NCI-H2227 treated with DMSO at 0.1 percent for 48 hours (cell line): ENCODE results near the gene SAMD7.

Source experiments
- DNase-seq: peaks from one replicate; lab custom pipeline; 2025; lab: John Stamatoyannopoulos, UW

SAMD7 gene

DNA sequence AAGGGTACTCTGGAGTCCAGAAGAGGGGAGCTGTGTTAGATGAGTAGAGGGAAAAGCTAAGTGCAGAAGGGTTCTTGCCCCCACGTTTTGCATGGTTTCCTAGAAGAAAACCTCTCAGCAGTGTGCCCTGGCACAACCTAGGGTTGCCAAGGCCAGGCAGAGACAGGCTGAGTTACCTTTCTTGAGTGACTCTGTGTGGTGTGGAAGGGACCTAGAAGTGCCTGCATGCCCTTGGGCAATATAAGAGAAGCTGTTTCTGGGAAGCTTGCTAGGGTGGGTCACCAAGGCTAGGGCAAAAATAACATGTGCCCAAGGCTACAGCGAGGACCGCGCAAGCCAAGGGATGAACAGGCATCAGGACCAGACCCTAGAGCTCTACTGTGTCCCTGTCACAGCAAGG, 3.4 kb upstream of the SAMD7 start:
- DNase-seq = no peak

DNA sequence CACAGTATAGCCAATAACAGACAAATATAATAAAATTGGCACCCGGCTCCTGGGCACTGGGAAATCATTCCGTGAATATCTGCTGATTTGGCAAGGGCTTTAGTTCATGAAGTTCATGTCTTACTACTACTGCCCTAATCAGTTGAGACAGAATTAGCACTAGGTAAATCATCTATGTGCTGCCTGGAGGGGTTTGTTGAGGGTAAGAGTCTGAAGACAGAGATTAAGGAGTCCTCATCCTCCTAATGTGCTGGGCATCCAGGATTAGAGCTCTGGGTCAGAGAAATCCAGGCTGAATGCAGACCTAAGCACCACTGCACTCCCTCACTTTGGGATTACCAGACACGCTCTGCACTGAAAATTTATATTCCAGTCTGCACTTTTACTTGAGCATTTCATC, 2.0 kb downstream of the SAMD7 start:
- DNase-seq = no peak

DNA sequence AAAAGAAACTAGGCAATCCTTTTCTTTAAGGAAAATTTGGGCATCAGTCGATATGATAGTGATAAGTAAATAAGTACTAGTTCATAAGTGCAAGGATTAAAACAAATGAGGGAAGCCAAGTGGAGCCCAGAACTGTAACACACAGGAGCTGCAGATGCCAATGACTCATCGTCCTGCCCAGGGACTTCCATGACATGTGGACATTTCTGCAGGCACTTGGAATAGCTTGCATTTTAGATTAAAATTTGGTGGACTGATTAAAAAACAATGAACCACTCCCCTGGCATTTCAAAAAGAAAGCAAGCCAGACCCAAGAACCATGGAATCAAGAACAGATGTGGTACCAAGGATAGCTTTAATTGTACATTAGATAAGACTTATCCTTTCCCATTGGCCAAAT, 2.9 kb downstream of the SAMD7 start:
- DNase-seq = no peak

DNA sequence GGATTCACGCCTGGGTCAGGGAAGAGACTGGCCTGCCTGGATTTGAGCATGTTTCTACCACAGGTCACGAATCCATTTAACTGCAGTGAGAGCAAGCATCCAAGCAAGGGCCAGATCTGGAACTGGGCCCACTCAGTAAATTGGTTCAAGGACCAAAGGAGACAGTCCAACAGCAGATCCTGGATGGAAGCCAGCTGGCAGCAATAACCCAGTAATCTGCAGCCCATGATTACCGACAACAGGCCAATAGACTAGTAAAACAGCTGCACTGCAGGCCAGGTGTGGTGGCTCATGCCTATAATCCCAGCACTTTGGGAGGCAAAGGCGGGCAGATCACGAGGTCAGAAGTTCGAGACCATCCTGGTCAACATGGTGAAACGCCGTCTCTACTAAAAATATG, 11.8 kb downstream of the SAMD7 start:
- peak; percentile 39 for DNase-seq

DNA sequence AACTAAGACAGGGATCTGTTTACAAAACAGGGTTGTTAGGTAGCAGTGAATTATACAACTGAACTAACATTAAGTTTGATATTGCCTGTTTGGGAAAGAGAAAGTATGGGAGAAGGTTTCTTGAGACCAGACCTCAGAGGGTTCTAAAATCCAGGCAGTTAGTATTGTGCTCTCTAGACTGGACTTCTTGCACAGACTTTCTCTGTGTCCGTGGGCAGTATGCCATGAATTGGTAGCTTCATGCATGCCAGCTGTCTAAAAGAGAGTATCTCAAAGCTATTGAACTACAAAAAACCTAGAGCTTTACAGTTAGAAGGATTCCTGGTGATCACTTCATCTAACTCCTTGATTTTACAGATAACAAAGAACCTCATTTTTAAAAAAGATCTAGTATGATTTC, 12.5 kb downstream of the SAMD7 start:
- DNase-seq = no peak

DNA sequence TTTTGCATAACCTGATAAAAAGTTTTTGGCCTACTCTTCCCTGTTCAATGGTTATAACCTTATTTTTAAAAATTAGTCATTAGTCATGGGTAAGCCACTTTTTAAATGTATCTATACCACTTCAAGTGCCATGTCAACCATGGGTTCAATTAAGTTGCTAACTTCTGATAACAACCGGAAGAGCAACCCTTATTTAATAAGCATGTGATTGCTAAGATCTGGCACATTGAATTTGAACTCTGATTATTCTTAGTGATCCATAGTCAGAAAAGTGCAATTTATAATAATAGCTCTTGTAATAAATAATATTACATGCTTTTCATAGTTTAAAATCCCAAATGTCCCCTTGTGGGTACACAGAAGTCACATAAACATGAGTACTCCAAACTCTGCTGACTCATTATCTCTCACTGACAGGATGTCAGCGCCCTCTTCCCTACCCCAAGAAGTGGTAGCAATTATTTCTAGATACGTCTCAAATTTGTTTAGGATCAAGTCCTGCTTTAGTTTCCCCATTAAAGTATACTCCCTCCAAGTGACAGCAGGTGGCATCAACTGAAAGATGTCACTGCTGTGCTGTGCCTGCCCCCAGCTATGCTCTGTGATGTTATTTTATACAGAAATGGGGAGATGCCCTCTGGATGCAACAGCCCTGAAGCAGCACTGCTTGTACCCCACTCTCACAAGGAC, 18.6 kb downstream of the SAMD7 start:
- DNase-seq = no peak

DNA sequence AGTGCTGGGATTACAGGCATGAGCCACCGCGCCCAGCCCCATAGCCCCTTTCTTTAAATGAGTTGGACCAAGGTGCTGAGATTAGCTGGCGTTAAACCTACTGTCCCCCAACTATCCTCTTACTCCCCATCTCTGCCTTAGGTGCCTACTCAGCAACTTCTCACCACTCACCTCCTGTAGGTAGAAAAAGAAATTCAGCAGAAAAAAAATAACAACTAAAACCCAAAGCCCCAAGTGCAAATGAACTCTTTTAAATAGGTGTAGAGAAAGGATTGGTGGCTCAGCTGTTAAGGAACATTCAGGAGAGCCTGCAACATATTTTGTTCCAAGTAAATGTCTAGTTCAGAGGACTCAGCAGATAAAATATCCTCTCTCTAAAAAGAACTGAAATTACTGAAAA, 19.5 kb downstream of the SAMD7 start:
- no peak for DNase-seq

DNA sequence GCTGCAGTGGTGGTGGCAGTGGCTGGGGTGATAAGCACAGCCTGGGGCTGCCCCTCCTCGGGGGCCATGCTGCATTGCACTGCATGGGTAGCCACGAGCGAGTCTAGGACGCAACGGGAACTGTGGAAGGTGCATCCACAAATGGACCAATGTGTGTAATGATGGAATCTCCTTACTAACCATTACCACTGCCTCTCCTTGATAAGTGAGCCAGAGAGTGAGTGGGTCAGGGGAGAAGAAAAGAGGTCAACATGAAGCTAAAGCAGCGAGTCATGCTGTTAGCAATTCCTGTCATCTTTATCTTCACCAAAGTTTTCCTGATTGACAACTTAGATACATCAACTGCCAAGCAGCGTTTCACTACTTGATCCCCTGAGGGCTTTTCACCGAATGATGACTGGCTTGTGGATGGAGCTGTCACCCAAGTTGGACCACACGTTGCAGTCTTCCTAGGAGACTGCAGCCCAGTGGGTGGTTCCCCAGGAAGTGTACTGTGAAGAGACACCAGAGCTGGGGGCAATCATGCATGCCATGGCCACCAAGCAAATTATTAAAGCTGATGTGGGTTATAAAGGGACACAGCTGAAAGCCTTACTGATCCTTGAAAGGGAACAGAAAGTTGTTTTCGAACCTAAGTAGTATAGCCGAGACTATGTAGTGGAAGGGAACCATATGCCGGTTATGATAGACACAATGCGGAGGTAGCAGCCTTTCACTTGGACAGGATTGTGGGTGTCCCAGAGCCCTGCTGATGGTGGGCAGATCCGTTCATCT, 20.6 kb downstream of the SAMD7 start:
- no peak for DNase-seq

DNA sequence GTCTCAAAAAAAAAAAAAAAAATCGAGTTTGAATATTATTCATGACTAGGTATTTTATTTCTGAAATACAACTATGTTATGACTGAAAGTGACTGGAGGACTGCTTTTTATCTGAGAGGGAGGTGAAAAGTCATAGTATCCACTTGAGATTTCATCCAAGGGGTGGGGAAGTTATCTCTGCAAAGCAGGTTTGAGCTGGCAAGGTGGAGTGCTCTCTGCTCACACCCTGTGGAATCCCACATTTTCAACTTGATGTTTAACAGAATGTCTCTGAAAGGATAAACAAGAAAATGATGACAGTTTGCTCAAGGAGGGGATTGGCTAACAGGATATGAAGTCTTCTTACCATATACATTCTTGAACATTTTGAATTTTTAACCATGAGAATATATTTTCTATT, 27.9 kb downstream of the SAMD7 start:
- DNase-seq = no peak

DNA sequence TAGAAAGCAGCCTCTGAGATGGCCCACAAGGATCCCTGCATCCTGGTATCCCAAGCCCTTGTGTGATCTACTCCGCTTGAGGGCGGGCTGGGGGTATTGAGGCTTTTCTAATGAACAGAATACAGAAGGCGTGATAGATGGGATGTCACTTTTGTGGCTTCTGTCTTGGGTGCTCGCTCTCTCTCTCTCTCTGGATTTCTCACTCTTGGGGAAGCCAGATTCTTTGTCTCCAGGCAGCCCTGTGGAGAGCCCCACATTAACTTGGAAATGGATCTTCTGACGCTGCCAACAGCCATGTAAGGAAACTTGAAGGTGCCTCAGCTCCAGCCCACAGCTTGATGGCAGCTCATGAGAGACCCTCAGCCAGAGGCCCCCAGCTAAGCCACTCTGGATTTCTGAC, 28.4 kb downstream of the SAMD7 start:
- DNase-seq = no peak

DNA sequence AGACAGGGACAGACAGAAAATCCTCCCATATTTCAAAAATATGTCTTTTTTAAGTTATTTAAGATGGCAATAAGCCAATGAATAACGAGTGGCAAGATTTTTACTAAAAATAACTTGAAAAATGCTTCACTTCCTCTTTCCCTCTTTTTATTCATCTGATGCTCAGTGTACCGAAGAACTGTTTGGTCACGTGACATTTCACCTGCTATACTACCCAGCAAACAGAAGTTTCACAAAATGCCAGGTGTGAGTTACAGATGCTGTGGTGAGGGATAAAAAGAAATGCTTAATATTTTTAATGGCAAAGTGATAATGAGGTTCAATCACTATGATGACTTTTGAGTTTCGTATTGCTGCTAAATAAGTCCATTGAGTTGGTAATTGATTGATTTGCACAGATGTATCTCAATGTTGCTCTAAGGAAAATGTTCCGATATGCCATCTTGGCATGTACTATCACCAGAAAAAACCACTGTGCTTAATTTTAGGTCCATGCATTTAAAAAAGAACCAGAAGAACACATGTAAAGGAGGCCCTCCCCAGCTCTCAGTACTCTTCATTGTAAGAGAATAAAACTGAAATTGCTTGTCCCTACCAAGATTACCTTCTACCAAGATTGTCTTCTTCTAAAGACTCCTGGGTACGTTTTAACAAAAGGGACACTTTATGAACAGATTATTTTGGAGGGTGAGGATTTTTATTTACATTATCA, 29.3 kb downstream of the SAMD7 start:
- no peak for DNase-seq

DNA sequence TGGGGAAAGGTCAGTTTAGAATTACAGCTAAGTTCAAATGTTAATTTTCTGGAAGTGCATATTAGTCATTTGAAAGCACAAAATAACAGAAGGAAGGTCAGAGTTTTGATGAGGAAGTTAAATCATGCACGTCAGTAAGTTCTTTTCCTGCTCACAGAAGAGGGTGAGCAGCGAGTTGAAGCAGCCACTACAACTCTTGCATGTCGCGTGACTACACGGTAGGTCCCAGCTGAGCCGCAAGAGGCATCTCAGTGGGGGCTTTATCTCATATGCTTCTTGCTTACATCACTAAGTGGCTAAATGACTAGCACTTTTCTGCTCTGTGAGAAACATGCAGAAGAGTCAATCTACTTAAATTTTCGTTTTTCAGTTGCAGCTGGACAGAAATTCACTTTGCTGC, 33.9 kb downstream of the SAMD7 start:
- no peak for DNase-seq

DNA sequence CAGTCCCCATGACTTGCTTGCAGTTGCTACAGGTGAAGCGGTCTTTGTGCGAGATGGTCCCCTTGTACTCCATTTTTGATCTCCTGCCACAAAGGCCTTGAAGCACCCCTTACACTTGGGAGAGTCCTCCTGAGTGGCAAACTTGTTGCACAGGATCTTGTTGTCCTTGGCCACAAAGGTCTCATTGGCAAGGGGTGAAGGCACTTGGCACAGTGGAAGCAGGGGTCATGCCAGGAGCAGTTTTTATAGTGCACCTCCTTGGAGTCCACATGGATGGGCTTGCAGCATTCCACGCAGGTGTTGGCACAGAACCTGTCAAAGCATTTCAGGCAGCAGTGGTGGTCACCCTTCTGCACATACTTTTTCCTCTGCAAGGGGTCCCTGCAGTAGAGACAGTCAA, 35.0 kb downstream of the SAMD7 start:
- DNase-seq = no peak

DNA sequence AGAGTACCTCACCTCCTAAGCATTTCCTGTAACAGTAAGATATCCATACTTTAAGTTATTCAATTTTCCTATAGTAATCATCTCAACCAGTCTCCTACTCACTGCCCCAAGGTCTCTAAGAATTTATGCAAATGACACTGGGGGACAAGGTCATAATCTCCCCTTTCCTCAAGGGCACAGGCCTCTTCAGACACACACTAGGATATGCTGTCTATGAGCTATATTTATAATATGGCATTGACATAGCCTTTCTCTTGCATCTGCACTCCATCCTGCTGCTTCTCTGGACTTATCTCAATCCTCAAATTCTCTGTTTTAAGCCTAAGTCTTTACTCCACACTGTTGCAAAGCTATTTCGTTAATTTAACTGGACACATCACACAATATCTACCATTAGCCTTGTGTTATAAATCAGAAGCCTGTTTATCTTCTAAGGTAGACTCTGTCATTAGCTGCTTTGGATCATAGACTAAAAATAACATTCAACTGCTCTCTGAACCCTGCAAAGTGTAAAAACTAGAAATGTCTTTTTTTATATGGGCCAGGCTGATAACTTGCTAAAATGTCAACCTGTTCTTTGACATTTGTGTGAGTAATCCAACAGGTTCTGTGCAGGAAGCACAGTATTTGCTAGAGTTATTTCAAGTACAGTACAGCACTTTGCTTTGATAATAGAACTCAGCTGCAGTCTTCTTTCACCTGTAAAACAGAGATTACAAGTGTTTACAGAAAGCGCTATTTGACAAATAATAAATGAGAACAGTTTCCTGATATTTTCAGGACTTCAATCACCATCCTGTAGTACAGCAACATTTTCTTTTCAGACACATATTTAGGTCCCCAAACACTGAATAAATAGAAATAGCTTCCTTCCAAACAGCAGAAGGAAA, 37.4 kb downstream of the SAMD7 start:
- DNase-seq = no peak

DNA sequence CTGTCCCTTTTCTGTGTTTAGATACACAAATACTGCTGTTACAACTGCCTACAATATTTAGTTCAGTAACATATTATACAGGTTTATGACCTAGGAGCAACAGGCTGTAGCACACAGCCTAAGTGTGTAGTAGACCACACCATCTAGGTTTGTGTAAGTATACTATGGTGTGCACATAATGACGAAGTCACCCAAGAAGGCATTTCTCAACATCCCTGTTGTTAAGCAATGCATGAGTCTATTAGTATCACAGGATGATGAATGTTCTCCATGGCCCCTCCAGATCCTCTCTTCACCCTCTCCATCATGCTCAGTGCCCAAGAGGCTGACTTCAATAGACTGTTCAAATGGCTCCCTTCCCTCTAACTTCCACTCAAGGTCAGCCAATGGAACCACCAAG, 40.7 kb downstream of the SAMD7 start:
- DNase-seq = no peak

DNA sequence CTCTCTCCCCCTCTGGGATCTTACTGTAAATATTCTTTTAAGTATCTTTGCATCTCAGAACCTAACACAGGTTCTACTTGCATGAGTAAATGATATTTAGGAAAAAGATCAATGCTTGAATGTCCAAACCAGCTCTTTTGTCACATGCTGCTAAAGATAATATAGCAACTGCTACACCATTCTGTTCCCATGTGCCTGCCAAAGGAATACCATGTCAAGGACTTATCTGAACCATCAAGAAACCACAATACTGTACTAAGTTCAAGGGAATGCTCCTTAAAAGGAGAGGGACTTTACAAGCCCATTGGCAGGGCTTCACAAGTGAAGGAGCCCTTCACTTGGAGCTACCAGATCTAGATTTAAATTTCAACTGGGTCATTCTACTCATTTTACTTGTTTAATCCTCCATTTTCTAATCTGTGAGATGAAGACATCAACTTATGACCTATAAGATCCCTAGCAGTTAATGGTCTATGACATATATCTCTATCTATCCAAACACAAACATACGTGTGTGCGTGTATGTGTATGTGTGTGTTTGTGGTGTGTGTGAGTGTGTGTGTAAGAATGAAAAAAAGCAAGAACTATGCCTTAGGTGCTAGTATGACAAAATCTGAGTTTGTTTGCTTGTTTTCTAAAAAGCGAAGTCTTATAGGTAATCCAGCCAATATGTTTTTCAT, 42.2 kb downstream of the SAMD7 start:
- DNase-seq = no peak

DNA sequence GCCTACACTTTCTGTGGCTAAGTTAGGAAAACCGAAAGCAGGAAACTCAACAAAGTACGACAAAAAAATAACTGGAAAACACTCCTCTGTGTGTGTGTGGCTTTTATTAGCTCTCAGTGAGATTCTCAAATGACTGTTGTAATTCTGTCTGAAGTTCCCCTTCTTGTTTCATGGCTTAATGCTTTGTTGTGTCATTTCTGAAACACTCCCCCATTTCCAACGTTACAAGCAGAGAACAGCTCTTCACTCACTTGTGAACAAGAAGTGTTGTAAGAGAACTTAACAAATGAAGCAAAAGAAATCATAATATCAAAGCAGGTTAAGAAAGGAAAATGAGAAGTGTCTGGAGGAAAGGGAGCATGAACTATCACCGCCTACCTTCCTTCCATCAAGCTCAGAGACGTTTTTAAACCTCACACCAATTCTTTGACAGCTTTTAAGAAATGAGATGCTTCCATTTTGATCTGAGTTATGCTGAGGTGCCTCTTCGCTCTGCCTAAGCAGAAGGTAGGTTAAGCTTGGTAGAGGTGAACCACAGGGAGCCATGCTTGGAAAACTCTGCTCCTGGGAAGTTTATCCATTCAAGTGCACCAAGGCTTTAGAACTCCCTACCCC, 42.9 kb downstream of the SAMD7 start:
- no peak for DNase-seq

DNA sequence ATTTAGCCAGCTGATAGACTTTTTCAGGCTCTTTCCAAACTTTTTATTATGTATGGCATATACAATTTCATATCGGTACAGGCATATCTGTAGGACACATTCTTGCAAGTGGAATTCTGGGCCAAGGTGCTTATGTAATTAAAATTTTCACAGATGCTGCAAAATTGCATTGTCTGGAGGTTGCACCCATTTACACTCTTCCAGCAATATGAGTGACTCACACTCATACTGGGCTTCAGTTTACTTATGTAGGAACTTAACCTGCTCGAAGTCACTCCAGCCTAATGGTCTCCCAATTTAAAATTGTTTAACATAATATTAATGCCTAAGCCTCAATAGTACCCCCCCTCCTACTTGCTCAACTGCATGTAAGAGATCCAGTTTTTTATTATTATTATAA, 44.0 kb downstream of the SAMD7 start:
- DNase-seq = no peak

DNA sequence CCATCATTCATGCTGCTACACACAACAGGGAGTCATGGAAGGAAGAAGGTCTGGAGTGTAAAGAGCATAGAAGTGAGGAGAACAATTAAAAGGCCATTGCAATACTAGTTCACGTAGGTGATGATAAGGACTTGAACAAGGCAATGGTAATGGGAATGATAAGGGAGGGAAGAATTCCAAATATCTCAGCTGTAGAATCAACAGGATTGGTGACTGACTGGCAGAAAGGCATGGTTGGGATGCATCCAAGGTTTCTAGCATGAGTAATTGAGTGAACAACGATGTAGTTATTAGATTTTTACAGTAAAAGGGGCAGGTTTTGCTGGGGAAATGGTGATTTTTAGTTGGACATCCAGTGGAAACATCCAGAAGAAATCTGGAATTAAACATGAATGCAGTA, 52.8 kb downstream of the SAMD7 start:
- no peak for DNase-seq

DNA sequence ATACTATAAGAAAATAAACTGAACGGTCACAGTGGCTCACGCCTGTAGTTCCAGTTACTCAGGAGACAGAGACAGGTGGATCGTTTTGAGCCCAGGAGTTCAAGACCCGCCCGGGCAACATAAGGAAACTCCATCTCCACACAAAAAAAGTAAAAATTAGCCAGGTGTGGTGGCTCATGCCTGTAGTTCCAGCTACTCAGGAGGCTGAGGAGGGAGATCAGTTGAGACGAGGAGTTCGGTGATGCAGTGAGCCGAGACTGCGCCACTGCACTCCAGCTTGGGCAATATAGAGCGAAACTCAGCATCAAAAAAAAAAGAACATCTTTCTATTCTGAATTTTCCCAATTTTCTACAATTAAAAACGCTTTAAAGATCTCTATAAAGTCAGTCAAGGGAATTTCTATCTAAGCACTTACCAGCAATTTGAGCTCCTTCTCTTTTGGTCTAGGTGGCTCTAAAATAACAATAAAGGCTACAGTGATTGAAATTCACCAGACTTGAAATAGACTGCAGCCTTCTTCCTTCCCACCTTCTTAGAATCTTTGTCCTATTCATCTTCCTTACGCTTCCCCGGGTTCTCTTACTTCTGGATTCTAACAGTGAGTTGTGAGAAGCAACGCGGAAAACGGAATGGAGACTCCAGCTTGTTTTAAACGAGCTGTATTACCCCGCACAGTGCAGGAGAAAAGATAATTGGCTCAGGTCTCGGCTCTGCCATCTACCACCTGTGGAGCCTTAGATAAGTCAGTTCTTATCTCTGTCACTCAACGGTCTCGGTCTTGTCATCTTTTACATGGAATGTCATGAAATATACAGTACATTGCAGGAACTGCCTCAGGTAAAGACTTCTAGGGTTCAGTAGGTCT, 54.4 kb downstream of the SAMD7 start:
- DNase-seq = peak; percentile 84
